WI38 (cell line): ENCODE results near the gene PRR20D.
"Not testable (repeated sequence)": the region's sequence is repeated elsewhere in the genome, so short reads cannot be mapped to it uniquely, and the experiment has no call there.

ENCODE experiments used
- H3K4me3 ChIP-seq: 2 replicates; pipeline ENCODE4 v1.5.1; 2011; ENCODE audit warnings: low read depth, mild to moderate bottlenecking, control low read depth, low read length
- TF ChIP-seq, protein P1 (sequence below): IDR thresholded peaks from 2 replicates; pipeline ENCODE4 v1.5.1; 2012; ENCODE audit warnings: low read depth, mild to moderate bottlenecking, control low read depth, low read length

The PRR20D gene

DNA sequence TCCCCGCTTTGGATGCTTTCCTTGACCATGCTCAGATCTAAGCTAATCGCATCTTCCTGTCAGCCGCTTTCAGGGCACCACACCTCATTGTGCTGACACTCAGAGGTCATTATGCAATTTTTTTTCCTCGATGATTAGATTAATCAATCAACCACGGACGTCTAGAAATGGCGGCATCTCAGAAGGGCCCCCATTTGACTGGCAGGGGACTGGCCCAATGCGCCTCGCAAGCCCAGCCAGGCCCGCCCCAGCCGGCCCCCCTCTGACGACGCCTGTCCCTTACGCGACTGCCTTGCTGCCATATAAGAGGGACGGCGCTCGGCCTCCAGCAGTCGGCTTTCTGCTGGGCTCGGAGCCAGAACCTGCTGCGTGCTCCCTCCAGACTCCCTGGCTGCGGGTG, at the start of gene PRR20D:
Gene PRR20D, plus strand, starts transcription at position 301 of the 400 bp plus-strand sequence. CDS start 387 bp downstream, outside the sequence.
- not testable (repeated sequence) for H3K4me3 ChIP-seq

DNA sequence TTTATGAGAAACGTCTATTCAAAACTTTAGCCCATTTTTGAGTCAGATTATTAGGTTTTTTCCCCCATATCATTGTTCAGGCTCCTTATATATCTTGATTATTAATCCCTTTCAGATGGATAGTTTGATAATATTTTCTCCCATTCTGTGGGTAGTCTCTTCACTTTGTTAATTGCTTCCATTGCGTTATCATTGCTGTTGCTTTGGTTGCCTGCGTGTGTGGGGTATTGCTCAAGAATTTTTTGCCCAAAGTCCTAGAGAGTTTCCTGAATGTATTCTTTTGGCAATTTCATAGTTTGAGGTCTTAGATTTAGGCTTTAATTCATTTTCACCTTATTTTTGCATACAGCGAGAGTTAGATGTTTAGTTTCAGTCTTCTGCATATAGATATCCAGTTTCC, 45.5 kb upstream of the PRR20D start:
- TF ChIP-seq, protein P1, sequence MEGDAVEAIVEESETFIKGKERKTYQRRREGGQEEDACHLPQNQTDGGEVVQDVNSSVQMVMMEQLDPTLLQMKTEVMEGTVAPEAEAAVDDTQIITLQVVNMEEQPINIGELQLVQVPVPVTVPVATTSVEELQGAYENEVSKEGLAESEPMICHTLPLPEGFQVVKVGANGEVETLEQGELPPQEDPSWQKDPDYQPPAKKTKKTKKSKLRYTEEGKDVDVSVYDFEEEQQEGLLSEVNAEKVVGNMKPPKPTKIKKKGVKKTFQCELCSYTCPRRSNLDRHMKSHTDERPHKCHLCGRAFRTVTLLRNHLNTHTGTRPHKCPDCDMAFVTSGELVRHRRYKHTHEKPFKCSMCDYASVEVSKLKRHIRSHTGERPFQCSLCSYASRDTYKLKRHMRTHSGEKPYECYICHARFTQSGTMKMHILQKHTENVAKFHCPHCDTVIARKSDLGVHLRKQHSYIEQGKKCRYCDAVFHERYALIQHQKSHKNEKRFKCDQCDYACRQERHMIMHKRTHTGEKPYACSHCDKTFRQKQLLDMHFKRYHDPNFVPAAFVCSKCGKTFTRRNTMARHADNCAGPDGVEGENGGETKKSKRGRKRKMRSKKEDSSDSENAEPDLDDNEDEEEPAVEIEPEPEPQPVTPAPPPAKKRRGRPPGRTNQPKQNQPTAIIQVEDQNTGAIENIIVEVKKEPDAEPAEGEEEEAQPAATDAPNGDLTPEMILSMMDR, result no peak
- no peak overlapping the region for H3K4me3 ChIP-seq

DNA sequence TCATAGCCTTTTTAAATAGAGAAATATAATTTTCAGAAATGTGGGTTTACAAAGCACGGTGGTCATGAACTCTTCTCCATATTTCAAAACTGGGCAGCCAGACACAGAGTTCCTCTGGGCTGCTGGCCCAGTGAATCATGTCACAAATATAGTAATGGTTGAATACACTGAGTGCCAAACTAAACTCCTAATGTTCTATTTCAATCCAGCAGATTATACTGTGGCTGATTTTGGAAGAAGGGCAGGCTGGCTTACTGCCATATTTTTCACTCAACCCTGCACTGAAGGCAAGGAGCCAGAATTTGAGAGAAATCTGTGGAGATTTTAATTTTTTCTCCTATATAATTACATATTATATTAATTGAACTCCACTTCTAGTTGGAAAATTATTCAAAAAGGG, 36.8 kb upstream of the PRR20D start:
- TF ChIP-seq, protein P1, result no peak
- H3K4me3 ChIP-seq, result no peak overlapping the region

DNA sequence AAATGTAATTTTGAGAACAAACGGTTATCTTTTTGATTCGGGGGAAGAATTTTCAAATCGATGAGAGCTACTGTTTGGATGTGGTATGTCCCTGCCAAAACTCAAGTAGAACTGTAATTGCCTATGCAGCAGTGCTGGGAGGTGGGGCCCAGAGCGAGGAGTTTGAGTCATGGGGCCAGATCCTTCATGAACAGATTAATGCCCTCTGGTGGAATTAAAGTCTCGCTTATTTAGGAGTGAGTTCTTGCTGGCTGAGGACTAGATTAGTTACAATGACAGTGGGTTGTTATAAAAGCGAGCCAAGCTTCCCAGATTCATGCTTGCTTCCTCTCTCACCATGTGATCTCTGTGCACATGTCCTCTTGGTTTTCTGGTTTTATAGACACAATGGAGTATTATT, 31.5 kb upstream of the PRR20D start:
- H3K4me3 ChIP-seq, result no peak overlapping the region
- TF ChIP-seq, protein P1, result no peak

DNA sequence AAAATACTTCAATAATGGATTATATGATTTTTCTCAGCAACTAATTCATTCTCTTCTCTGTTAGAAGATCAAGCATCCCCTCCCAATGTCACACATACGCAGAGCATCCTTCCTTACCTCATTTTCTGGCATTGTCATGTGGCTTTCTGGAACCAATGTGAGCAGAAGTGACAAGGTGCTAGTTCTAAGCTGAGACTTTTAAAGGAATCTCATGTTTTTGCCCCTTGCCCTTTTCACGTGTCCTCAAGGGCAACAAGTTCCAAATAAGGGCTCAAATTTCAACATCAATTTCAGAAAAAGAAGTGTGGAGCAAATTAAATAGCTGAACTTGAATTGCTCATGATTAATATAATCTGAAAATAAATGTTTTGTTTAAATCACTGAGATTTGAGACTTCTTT, 24.3 kb upstream of the PRR20D start:
- TF ChIP-seq, protein P1, result no peak
- H3K4me3 ChIP-seq, result no peak overlapping the region

DNA sequence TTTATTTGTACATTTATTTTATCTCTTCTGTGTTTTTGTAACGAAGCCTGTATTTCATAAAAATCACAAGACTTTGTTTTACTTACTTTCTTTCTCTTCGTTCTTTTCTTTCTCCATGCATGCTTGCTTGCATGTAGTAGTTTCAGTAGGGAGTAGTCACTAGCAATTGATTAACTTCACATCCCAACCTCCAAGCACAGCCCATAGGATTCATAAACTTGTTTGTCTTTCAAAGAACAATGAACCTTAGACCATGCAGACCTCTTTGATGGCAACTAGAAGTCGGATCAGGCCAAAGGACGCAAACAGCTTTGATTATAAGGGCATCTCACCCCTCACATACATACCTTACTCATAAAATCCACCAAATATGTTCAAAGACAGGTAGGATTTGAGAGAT, 22.8 kb upstream of the PRR20D start:
- no peak overlapping the region for H3K4me3 ChIP-seq
- TF ChIP-seq, protein P1, result no peak

DNA sequence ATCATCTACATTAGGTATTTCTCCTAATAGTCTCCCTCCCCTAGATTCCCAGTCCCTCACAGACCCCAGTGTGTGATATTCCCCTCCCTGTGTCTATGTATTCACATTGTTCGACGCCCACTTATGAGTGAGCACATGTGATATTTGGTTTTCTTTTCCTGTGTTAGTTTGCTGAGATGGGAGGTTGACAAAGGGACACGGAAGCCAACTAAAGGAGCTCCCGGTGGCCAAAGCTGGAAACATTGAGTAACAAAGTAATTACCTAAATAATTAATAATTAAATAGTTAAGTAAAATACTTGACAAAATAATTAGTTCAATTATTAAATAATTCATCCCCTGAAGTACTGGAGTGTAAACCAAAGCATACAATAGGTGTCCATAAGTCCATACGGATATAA, 21.4 kb upstream of the PRR20D start:
- TF ChIP-seq, protein P1, result no peak
- H3K4me3 ChIP-seq, result no peak overlapping the region

DNA sequence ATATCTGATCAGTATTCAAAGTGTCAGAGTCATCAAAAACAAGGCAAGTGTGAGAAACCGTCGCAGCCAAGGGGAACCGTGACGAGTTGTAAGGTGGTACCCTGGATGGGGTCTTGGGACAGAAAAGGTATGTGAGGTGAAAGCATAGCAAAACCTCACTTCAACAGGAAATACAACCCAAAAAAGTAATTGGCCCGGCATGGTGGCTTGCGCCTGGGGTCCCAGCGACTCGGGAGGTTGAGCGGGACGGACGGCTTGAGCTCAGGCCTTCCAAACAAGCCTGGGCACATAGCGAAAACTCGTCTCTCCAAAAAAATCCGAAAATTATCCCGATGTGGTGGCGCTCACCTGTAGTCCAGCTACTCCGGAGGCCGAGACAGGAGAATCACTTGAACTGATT, 20.7 kb upstream of the PRR20D start:
- H3K4me3 ChIP-seq, result not testable (repeated sequence)

DNA sequence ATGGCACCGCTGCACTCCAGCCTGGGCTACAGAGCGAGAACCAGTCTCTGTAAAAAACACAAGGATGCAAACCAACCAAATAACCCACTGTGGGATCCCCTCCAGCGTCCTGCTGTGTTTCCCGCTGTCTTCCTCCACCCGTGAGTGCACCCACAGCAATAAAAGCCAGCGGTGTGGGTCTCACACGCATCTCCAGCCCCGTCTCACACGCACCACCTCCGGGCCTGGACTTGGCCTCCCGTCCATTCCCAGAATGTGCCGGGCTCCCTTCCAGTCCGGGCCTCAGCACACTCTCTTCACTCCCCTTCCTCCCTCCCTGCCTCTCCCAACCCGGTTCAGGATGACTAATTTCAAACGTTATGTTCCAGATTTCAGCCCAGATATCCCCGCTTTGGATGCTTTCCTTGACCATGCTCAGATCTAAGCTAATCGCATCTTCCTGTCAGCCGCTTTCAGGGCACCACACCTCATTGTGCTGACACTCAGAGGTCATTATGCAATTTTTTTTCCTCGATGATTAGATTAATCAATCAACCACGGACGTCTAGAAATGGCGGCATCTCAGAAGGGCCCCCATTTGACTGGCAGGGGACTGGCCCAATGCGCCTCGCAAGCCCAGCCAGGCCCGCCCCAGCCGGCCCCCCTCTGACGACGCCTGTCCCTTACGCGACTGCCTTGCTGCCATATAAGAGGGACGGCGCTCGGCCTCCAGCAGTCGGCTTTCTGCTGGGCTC, 20.0 kb upstream of the PRR20D start, which contains the start of gene PRR20A:
Gene PRR20A, plus strand, starts transcription at position 684 of the 734 bp plus-strand sequence. CDS start 387 bp downstream, outside the sequence.
- H3K4me3 ChIP-seq, result not testable (repeated sequence)

DNA sequence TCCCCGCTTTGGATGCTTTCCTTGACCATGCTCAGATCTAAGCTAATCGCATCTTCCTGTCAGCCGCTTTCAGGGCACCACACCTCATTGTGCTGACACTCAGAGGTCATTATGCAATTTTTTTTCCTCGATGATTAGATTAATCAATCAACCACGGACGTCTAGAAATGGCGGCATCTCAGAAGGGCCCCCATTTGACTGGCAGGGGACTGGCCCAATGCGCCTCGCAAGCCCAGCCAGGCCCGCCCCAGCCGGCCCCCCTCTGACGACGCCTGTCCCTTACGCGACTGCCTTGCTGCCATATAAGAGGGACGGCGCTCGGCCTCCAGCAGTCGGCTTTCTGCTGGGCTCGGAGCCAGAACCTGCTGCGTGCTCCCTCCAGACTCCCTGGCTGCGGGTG, 13.2 kb upstream of the PRR20D start, which contains the start of gene PRR20B:
Gene PRR20B, plus strand, starts transcription at position 301 of the 400 bp plus-strand sequence. CDS start 387 bp downstream, outside the sequence.
- not testable (repeated sequence) for H3K4me3 ChIP-seq

DNA sequence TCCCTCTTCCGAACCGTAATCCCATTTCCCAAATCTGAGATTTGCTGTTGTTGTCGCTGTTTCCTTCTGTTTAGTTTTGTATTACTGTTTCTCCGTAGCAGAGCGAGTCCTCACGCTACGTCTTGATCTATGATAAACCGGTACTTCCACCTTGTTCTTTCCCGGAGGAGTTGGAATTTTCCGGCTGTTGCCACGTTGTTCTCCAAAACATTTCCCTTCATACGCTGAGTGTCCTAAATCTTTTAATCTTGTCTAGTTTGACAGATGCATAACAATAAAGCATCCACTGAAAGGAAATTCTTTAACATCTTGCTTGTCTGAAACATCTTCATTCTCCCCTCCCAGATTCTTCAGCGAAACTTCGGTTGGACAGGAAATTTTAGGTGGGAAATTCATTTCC, 12.3 kb upstream of the PRR20D start:
- not testable (repeated sequence) for H3K4me3 ChIP-seq

DNA sequence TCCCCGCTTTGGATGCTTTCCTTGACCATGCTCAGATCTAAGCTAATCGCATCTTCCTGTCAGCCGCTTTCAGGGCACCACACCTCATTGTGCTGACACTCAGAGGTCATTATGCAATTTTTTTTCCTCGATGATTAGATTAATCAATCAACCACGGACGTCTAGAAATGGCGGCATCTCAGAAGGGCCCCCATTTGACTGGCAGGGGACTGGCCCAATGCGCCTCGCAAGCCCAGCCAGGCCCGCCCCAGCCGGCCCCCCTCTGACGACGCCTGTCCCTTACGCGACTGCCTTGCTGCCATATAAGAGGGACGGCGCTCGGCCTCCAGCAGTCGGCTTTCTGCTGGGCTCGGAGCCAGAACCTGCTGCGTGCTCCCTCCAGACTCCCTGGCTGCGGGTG, 6.7 kb upstream of the PRR20D start, which contains the start of gene PRR20C:
Gene PRR20C, plus strand, starts transcription at position 301 of the 400 bp plus-strand sequence. CDS start 387 bp downstream, outside the sequence.
- H3K4me3 ChIP-seq, result not testable (repeated sequence)

DNA sequence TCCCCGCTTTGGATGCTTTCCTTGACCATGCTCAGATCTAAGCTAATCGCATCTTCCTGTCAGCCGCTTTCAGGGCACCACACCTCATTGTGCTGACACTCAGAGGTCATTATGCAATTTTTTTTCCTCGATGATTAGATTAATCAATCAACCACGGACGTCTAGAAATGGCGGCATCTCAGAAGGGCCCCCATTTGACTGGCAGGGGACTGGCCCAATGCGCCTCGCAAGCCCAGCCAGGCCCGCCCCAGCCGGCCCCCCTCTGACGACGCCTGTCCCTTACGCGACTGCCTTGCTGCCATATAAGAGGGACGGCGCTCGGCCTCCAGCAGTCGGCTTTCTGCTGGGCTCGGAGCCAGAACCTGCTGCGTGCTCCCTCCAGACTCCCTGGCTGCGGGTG, 6.5 kb downstream of the PRR20D start, which contains the start of gene PRR20E:
Gene PRR20E, plus strand, starts transcription at position 301 of the 400 bp plus-strand sequence. CDS start 387 bp downstream, outside the sequence.
- not testable (repeated sequence) for H3K4me3 ChIP-seq
